ENCODE results near the gene TMEM175. TPM values are rescaled to one million over a fixed set of nuclear protein-coding genes. Genes with fewer than 3 reads are reported as not detected.

The TMEM175 gene
- total RNA-seq, 1 donor = 8.2 TPM

DNA sequence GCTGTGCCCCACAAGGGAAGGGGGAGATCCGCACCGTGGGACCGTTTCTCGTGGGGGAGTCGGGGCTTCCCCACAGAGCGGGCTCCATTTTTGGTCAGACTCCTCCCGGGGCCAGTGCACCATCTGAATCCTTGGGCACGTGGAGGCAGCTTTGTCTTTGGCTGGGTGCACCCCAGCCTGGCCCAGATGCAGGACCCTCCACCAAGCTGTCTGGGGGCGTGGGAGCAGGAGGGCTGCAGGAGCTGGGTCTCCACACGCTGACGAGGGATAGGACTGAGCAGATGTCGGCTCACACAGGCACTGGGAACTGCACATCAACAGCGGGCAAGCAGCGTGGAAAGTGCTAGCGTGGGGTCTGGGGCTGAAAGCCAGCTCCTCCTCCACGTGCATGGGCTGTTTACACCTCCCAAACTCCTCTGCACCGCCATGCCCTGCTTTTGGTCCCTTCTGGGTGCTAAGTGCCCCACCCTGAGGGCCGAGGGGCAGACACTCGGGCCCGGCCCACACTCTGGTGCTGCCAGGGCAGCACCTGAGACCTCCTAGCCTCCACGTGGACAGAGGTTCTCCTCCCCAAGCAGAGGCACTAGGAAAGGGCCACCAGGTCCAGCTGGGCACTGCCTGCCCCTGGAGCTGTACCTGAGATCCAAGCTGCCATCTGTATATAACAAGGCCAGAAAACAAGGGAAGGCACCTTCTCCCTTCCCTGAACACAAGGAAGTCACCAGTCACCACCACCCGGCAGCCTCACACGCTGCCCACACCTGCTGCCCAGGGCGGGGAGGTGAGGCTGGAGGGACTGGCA, 27.3 kb downstream of the TMEM175 start:
- TF ChIP-seq, protein P1, sequence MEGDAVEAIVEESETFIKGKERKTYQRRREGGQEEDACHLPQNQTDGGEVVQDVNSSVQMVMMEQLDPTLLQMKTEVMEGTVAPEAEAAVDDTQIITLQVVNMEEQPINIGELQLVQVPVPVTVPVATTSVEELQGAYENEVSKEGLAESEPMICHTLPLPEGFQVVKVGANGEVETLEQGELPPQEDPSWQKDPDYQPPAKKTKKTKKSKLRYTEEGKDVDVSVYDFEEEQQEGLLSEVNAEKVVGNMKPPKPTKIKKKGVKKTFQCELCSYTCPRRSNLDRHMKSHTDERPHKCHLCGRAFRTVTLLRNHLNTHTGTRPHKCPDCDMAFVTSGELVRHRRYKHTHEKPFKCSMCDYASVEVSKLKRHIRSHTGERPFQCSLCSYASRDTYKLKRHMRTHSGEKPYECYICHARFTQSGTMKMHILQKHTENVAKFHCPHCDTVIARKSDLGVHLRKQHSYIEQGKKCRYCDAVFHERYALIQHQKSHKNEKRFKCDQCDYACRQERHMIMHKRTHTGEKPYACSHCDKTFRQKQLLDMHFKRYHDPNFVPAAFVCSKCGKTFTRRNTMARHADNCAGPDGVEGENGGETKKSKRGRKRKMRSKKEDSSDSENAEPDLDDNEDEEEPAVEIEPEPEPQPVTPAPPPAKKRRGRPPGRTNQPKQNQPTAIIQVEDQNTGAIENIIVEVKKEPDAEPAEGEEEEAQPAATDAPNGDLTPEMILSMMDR (IDR thresholded peaks at IDR 0.05; ENCODE audit: insufficient read depth, low read depth, low read length) = no peak

DNA sequence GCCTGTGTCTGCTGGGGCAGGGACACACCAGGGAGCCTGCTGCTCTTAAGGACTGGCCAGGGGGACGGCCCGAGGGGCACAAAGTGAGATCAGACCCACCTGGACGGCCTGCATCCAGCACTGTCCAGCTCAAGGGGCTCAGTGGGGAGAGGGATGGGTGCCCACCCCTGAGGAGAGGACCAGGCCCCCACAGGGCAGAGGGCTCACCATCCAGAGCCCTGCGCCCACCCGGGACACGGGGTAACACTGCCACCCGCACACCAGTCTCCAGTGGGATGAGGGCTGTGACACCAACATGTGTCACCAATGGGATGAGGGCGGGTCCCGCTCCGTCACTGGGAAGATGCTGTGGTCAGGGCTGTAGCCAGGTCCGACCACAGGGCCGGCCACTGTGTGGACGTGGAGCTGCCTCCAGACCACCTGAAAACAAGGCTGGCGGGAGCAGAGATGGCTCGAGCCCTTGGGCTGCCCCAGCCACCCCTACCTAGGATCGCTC, 27.9 kb downstream of the TMEM175 start:
- no peak overlapping the region for H3K4me3 ChIP-seq (ENCODE audit: low read depth, low read length)
- TF ChIP-seq, protein P1 (IDR thresholded peaks at IDR 0.05; ENCODE audit: insufficient read depth, low read depth, low read length) = no peak
- DNase-seq (ENCODE audit: low read depth) = no peak

More for the DNA sequence above, 27.3 kb downstream of the TMEM175 start:
- no peak overlapping the region for H3K4me3 ChIP-seq (ENCODE audit: low read depth, low read length)
- DNase-seq (ENCODE audit: low read depth) = no peak

DNA sequence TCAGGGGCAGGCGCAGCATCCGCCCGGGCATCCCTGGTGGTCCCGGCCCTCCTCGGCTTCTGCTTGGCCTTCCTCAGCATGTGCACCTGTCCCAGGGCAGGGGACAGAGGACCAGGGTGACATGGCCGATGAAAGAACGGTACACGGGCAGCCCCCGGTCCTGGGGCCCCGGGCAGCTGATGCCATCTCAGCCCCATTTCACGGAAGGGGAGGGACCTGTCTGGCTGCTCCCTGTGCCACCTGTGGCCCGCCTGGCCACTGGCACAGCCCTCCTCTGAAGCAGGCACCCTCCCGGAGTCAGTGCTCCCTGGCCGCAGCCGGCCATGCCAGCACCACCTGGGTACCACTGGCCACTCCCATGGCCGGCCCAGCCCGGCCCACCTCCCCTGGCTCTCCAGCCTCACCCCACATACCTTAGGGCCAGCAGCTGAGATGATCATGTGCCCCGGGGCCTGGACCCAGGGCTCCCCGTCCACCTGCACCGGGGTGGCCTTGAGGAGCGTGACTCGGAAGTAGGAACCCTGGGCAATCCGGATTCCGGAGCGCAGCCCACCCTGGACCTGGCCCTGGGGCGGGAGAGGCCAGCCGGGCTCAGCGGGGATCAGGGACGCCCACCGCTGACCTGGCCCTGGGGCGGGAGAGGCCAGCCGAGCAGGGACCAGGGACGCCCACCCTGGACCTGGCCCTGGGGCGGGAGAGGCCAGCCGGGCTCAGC, 28.5 kb downstream of the TMEM175 start:
- TF ChIP-seq, protein P1 (IDR thresholded peaks at IDR 0.05; ENCODE audit: insufficient read depth, low read depth, low read length) = no peak
- H3K4me3 ChIP-seq (ENCODE audit: low read depth, low read length) = no peak overlapping the region
- no peak for DNase-seq (ENCODE audit: low read depth)

DNA sequence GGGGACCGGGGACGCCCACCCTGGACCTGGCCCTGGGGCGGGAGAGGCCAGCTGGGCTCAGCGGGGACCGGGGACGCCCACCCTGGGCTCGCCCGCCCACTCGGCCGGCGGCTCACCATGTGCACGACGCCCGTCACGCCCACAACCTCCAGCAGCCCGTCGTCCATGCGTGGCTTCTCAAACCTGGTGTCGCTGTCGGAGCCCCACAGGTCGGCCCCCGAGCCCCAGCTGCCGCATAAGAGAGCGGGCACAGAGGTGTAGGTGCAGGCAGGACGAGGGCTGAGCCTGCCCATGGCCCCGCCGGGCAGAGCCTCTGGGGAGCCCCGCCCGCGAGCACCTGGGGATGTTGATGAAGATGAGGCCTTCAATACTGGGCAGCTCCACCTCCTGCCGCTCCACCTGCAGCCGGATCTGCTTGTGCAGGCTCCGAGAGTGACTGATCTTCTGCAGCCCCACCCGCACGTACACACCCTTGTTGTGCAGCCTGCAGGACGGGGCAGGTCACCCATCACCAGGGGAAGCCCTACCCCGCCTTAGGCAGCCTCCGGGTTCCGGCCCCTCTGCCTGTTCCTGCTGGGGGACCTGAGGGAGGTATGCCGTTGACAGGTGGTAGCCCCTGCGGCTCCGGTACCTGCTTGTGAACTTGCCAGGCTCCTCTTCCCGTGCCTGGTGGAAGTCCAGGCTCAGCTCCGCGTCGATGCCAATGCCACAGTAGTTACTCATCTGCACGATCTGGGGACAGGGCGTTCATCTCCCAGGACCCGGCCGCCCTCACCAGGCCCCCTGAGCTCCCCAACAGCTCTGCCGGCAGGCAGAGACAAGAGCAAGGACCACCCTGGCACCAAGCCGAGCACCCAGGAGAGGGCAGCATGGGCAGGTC, 29.3 kb downstream of the TMEM175 start:
- TF ChIP-seq, protein P1 (IDR thresholded peaks at IDR 0.05; ENCODE audit: insufficient read depth, low read depth, low read length) = no peak
- H3K4me3 ChIP-seq (ENCODE audit: low read depth, low read length) = no peak overlapping the region
- DNase-seq (ENCODE audit: low read depth) = no peak

DNA sequence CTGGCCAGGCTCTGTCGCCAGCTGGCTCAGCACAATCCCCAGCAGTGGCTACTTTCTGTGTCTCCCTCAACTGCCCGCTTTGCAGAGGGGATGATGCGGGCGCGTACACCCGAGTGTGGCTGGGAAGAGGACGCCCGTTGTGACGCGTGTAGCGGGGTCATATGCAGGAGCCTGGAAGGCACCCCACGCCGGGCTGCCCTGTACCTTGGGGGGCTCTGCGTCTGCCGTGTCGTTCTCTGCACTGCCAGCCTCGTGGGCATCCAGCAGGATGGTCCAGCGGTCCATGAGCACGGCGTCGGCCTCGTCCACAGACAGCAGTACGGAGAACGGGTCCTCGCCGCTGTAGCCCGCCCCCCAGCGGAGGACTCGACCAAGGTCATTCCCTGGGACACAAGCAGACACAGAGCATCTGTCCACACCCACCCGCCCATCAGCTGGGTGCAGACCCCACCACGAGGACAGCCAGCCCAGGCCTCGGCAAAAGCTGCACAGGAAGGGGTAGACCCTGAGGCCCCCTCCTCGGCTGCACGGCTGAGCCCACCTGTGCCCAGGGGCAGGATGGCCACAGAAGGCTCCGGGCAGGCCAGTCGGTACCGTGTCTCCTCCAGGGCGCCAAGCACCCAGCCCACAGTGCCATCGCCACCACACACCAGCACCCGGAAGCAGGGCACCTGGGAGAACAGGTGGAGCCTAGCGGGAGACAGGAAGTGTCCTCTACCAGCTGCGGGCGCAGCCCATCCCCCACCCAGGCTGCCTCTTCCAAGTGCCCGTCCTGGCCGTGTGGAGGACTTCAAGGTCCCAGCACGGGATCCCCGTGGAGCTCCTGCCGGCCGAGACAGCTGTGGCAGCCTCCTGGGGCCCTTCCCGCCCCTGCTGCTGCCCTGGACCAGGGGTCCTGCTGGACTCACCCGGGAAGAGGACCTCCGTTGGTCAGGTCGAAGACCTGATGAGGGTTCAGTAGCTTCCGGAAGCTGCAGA, 30.3 kb downstream of the TMEM175 start:
- DNase-seq (ENCODE audit: low read depth) = no peak
- no peak overlapping the region for H3K4me3 ChIP-seq (ENCODE audit: low read depth, low read length)
- TF ChIP-seq, protein P1 (IDR thresholded peaks at IDR 0.05; ENCODE audit: insufficient read depth, low read depth, low read length) = no peak

Data from fibroblast of villous mesenchyme (primary cell).